ENCODE results near the gene DSC3. TPM values are rescaled to one million over a fixed set of nuclear protein-coding genes. Genes with fewer than 3 reads are reported as not detected.

The DSC3 gene
- total and polyA plus RNA-seq, 9 of the 15 experiments (the other 6 are each of a cell fraction or from before 2014, with no cell fraction given): 0.01 to 0.40 (median 0.07) TPM

- BruUV-seq (replicated peaks): no TSS peak
- CTCF ChIA-PET (ENCODE audit: low intra/inter-chr PET ratio): no interaction called here
- TF ChIP-seq NR3C1 (CRISPR knock-in tag; IDR thresholded peaks at IDR 0.05) (no peak), LARP7 (IDR thresholded peaks at IDR 0.05) (no peak), HDAC8 (tag; IDR thresholded peaks at IDR 0.05) (no peak), MYNN (IDR thresholded peaks at IDR 0.05) (no peak), MYNN (CRISPR knock-in tag; IDR thresholded peaks at IDR 0.05) (no peak), RFX5 (IDR thresholded peaks at IDR 0.05; ENCODE audit: low read depth, low read length) (no peak), THRB (CRISPR knock-in tag; conservative IDR thresholded peaks at IDR 0.05) (no peak), SMC3 (conservative IDR thresholded peaks at IDR 0.05; ENCODE audit: insufficient read depth, low read depth, low read length) (no peak), CHD2 (IDR thresholded peaks at IDR 0.05; ENCODE audit: low read depth, low read length) (no peak), ZNF175 (CRISPR knock-in tag; IDR thresholded peaks at IDR 0.05; ENCODE audit: low read depth) (no peak), GATAD2A (IDR thresholded peaks at IDR 0.05) (no peak), BRD4 (IDR thresholded peaks at IDR 0.05) (no peak)
- no peak overlapping the region for H3K4me3 ChIP-seq
- H3K4me1 ChIP-seq (replicated peaks in 1 of 2; ENCODE audit: control insufficient read depth in 2 of 2, insufficient read depth in 2 of 2, low read length in 2 of 2): peaks cover 2 to 18% of the 10 kb centered on the region in 2 experiments; a peak in 1 of 5 replicates
- POLR2A ChIA-PET: no interaction called here
- H3K27ac ChIP-seq (ENCODE audit: extremely low read depth, low read depth, low read length): no peak overlapping the region
- in situ Hi-C loops (cut with MboI): no loop called here
- DNase-seq (ENCODE audit: extremely low read depth in 1 of 4, low spot score in 3 of 4): no peak
- no peaks in the 10 kb centered on the region for H3K36me3 ChIP-seq (ENCODE audit: control insufficient read depth, insufficient read depth, low read length)
- H3K27me3 ChIP-seq (ENCODE audit: control insufficient read depth in 2 of 2, insufficient read depth in 2 of 2, low read length in 2 of 2): peaks cover 0 to 23% of the 10 kb centered on the region in 2 experiments; a peak in 2 of 5 replicates
- H3K9ac ChIP-seq (ENCODE audit: insufficient read depth in 1 of 2, low read depth in 2 of 2, low read length in 2 of 2): no peak overlapping the region
- intact Hi-C loops (cut with micrococcal nuclease): no loop called here
- no peak overlapping the region for H2AFZ ChIP-seq (ENCODE audit: low read depth, low read length)
- no peak for FAIRE-seq
- ATAC-seq: no peak
- no peak overlapping the region for H3K4me2 ChIP-seq (ENCODE audit: insufficient read depth, low read length)
- H3K9me3 ChIP-seq (replicated peaks; ENCODE audit: control insufficient read depth, insufficient read depth, low read depth, low read length): no peaks in the 10 kb centered on the region
- H3K9me1 ChIP-seq (ENCODE audit: control insufficient read depth, insufficient read depth, low read length): no peaks in the 10 kb centered on the region
- H4K20me1 ChIP-seq (replicated peaks; ENCODE audit: control insufficient read depth, insufficient read depth, low read length): no peaks in the 10 kb centered on the region
- H3K79me2 ChIP-seq (ENCODE audit: control insufficient read depth, insufficient read depth, low read length): no peaks in the 10 kb centered on the region
- WGBS (ENCODE audit: insufficient coverage, low coverage, missing lambda C conversion rate): 10% methylated on average over 6 of the region's 6 CpGs
Measured at GRCh38 chr18:31045599-31045998, 3.1 kb upstream of the DSC3 start.
